GM12865 (cell line): ENCODE results near the gene OR9I1.

Experiments used
- DNase-seq: peaks from one replicate; pipeline ENCODE4 v3.0.0; 2010; ENCODE audit warnings: low read depth
- H3K4me3 ChIP-seq: 2 replicates; pipeline ENCODE4 v1.5.1; 2011; ENCODE audit warnings: mild to moderate bottlenecking, low read depth, low read length, control low read depth
- TF ChIP-seq, protein P1 (sequence below): IDR thresholded peaks from 2 replicates; pipeline ENCODE4 v1.5.1; 2011; ENCODE audit warnings: low read length, control low read depth, low read depth, inconsistent platforms; ENCODE audit not compliant: insufficient read depth; ENCODE audit errors: missing control alignments

OR9I1 gene

DNA sequence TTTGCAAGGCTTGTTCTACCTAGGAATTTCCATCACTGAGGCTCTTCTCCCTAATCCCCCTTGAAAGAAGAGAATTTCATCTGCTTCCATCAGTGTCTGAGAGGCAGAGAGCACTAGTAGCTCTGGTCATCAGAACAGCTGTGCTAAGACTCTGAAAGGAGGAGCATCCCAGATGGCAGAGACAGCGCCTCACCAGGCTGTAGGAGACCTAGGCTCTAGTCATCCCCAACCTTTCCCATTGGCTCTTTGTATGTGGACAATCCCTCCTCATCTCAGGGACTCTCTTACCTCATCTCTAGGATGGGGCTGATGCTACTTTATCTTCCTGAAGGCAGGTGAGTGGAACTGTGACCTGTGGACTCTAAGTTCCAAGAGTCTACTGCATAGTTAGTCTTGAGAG lies 8.8 kb upstream of the OR9I1 start:
- DNase-seq = no peak
- TF ChIP-seq, protein P1, sequence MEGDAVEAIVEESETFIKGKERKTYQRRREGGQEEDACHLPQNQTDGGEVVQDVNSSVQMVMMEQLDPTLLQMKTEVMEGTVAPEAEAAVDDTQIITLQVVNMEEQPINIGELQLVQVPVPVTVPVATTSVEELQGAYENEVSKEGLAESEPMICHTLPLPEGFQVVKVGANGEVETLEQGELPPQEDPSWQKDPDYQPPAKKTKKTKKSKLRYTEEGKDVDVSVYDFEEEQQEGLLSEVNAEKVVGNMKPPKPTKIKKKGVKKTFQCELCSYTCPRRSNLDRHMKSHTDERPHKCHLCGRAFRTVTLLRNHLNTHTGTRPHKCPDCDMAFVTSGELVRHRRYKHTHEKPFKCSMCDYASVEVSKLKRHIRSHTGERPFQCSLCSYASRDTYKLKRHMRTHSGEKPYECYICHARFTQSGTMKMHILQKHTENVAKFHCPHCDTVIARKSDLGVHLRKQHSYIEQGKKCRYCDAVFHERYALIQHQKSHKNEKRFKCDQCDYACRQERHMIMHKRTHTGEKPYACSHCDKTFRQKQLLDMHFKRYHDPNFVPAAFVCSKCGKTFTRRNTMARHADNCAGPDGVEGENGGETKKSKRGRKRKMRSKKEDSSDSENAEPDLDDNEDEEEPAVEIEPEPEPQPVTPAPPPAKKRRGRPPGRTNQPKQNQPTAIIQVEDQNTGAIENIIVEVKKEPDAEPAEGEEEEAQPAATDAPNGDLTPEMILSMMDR = no peak
- H3K4me3 ChIP-seq = no peak overlapping the region

DNA sequence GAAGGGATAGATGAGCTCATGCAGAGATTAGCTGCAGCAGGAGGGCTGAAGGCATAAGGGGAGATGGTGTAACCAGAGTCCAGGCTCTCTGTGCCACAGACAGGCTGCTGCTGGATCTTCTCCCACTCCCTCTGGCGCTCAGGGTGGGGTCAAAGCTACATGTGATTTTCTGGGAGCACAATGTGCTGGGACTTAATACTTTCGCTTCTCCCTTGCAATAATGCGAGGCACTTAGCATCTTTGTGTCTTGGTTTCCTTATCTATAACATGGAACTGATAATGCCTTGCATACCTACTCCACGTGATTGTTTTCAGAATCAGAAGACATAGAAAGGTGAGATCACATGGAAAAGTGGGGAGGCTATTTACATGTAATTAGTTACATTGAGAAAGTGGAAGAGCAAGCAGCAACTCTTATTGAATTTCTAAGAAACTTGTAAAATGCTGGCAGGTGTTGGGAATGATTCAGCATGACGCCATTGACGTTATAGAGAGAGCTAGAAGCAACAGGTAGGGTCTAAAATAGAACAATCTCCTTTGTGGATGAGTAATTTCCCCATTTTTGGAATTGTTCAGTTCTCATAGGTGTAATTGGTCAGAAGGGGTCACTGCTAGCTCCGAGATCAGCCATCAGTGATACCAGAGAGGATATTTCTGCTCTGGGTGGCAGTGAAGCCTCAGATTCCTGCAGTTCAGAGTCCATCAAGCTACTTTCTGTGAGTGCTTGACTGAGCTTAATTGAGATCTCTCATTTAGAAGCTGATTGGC lies 8.2 kb upstream of the OR9I1 start:
- TF ChIP-seq, protein P1 = no peak
- DNase-seq = no peak
- H3K4me3 ChIP-seq = no peak overlapping the region

DNA sequence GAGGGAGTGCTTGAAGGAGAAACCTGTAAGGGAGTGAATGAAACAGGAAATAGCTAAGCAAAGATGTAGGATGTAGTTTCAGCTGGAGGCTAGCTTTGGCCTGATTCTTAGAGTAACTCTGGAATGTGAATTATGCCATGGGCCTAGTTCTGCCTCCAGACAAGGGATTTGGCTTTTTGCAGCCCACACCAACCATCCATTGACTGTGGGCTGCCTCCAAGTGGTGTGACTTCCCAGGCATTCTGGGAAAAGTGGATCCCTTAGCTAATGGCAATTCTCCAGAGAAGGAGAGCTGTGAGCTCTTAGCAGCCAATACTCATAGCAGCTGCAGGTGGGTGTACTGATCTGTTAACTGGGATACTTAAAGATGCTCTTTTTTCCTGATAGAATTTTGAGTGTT lies 2.0 kb upstream of the OR9I1 start:
- no peak for DNase-seq
- H3K4me3 ChIP-seq = no peak overlapping the region
- TF ChIP-seq, protein P1 = no peak

DNA sequence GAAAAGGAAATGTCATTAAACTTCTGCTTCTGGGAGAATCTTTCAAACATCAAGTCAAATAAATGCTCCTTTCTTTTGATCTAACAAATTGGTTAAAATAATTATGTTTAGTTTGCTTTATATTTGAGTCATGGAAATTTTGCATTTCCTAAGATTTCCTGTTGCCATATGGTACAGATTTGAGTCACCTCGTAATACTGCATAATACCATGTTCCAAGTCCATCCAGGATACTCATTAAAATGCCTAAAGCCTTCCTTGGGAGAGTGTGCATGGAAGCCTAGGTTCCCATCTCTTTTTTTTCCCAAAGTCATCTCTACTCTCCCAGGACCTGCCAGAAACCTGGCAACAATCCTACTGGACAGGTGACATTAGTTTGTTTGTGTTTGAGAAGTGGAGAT lies 4.2 kb downstream of the OR9I1 start:
- no peak for DNase-seq
- H3K4me3 ChIP-seq = no peak overlapping the region
- TF ChIP-seq, protein P1 = no peak

DNA sequence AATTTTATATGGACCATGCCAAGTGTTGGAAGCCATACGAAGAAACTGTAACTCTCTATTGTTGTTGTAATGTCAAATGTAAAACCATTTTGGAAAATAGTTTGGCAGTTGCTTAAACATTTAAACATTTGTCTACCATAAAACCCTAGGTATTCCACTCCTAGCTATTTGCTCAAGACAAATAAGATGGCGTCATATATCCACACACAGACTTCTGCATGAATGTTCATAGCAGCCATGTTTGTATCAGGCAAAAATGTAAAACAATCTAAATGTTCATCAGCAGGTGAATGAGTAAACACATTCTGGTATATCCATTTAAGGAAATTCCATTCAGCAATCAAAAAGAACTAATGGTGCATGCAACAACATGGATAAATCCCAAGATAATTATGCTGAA lies 27.9 kb downstream of the OR9I1 start:
- H3K4me3 ChIP-seq = no peak overlapping the region
- no peak for DNase-seq
- TF ChIP-seq, protein P1 = no peak

DNA sequence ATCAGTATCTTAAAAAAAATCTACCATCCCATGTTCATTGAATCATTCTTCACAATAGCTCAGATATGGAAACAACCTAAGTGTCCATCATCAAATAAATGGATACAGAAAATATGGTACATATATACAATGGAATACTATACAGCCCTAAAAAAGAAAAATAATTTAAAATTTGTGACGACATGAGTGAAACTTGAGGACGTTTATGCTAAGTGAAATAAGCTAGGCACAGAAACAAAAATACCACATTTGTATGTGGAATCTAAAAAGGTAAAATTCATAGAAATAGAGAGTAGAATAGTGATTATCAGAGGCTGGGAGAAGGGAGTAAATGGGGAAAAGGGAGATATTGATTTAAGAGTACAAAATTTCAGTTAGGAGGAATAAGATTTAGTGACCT lies 38.8 kb downstream of the OR9I1 start:
- TF ChIP-seq, protein P1 = no peak
- H3K4me3 ChIP-seq = no peak overlapping the region
- no peak for DNase-seq

DNA sequence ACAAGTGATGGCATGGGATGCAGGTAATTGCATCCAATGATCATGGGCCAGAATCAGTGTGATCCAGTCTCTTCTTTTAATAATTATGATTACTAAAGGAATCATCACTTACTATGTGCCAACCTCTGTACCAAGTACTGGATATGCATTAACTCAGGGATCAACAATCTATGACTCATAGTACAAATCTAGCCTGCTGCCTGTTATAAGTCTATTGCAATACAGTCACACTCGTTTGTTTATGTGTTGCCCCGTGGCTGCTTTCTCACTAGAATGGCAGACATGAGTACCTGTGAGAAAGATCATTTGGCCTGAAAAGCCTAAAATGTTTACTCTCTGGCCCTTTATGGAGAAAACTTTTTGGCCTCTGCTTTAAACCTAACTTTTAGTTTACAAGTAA lies 49.5 kb downstream of the OR9I1 start:
- TF ChIP-seq, protein P1 = no peak
- no peak for DNase-seq

More for the DNA sequence above, 49.5 kb downstream of the OR9I1 start:
- no peak overlapping the region for H3K4me3 ChIP-seq
